WTC11 (cell line): Measurements from ENCODE around the gene ITGA1. TPM values are rescaled to one million over a fixed set of nuclear protein-coding genes. Genes with fewer than 3 reads are reported as not detected.

Experiments
- ATAC-seq: fragments of 200-7000 bp; cut with Tn5 transposase; 2 replicates; pipeline ENCODE4 v1.10.0; 2021; ENCODE audit warnings: mild to moderate bottlenecking, moderate library complexity
- CTCF ChIA-PET: fragments of 300-600 bp; sonication (Branson Sonifier 250); formaldehyde crosslinking; loops from one replicate; lab custom pipeline; 2021; ENCODE audit warnings: antibody characterized with exemption; lab: Charles Lee
- POLR2A ChIA-PET: fragments of 350-600 bp; sonication (Branson Sonifier 250); formaldehyde crosslinking; loops from one replicate; lab custom pipeline; 2021; ENCODE audit warnings: antibody characterized with exemption; lab: Charles Lee
- DNase-seq: peaks from one replicate; pipeline ENCODE4 v3.0.0; 2021; ENCODE audit warnings: low spot score
- H3K27ac Mint-ChIP-seq: 2 replicates; pipeline ENCODE4 v1.8.0; 2021; ENCODE audit warnings: mixed read lengths
- H3K27me3 Mint-ChIP-seq: 2 replicates; pipeline ENCODE4 v1.8.0; 2021; ENCODE audit warnings: low read depth, mild to moderate bottlenecking, moderate library complexity, mixed read lengths
- H3K36me3 Mint-ChIP-seq: 2 replicates; pipeline ENCODE4 v1.8.0; 2021; ENCODE audit warnings: mixed read lengths
- H3K4me1 Mint-ChIP-seq: 2 replicates; pipeline ENCODE4 v1.8.0; 2022; ENCODE audit warnings: mixed read lengths
- H3K4me3 Mint-ChIP-seq: 2 replicates; pipeline ENCODE4 v1.8.0; 2021; ENCODE audit warnings: mild to moderate bottlenecking, moderate library complexity, mixed read lengths
- H3K9me3 Mint-ChIP-seq: 2 replicates; pipeline ENCODE4 v1.8.0; 2021; ENCODE audit warnings: mixed read lengths
- CREM ChIP-seq: sonication (generic); formaldehyde crosslinking; IDR thresholded peaks from 2 replicates; pipeline ENCODE4 v1.8.1; 2022; ENCODE audit warnings: mild to moderate bottlenecking, missing genetic modification reagents, moderate library complexity
- HMGA2 ChIP-seq: fragments of 250-450 bp; sonication (Bioruptor Pico); IDR thresholded peaks from 2 replicates; pipeline ENCODE4 v1.4.0; 2021; ENCODE audit warnings: mild to moderate bottlenecking, moderate library complexity
- HMGXB4 ChIP-seq: sonication (generic); formaldehyde crosslinking; IDR thresholded peaks from 2 replicates; pipeline ENCODE4 v1.8.1; 2023; ENCODE audit warnings: mild to moderate bottlenecking, moderate library complexity, missing genetic modification reagents
- JUN ChIP-seq: sonication (generic); formaldehyde crosslinking; IDR thresholded peaks from 2 replicates; pipeline ENCODE4 v1.8.0; 2023; ENCODE audit warnings: mild to moderate bottlenecking, missing genetic modification reagents
- KAT7 ChIP-seq: sonication (generic); formaldehyde crosslinking; IDR thresholded peaks from 2 replicates; pipeline ENCODE4 v1.8.1; 2023; ENCODE audit warnings: missing genetic modification reagents, mild to moderate bottlenecking, borderline replicate concordance
- NR2C2 ChIP-seq: sonication (generic); formaldehyde crosslinking; IDR thresholded peaks from 2 replicates; pipeline ENCODE4 v1.8.0; 2022; ENCODE audit warnings: mild to moderate bottlenecking, missing genetic modification reagents
- PRDM15 ChIP-seq: sonication (generic); formaldehyde crosslinking; IDR thresholded peaks from 2 replicates; pipeline ENCODE4 v1.8.0; 2022; ENCODE audit warnings: missing genetic modification reagents
- PRRX2 ChIP-seq: fragments of 250-450 bp; sonication (Bioruptor Pico); IDR thresholded peaks from 2 replicates; pipeline ENCODE4 v1.8.0; 2021; ENCODE audit warnings: mild to moderate bottlenecking
- RELA ChIP-seq: sonication (generic); formaldehyde crosslinking; IDR thresholded peaks from 2 replicates; pipeline ENCODE4 v1.8.1; 2022; ENCODE audit warnings: missing genetic modification reagents, mild to moderate bottlenecking, borderline replicate concordance
- SOX15 ChIP-seq: fragments of 250-450 bp; sonication (Bioruptor Pico); IDR thresholded peaks from 2 replicates; pipeline ENCODE4 v1.9.0; 2021; ENCODE audit warnings: mild to moderate bottlenecking
- ZNF396 ChIP-seq: fragments of 250-450 bp; sonication (Bioruptor Pico); IDR thresholded peaks from 2 replicates; pipeline ENCODE4 v1.8.0; 2021; ENCODE audit warnings: mild to moderate bottlenecking, moderate library complexity, borderline replicate concordance
- ZNF425 ChIP-seq: fragments of 250-450 bp; sonication (Bioruptor Pico); conservative IDR thresholded peaks from 2 replicates; pipeline ENCODE4 v1.9.0; 2021; ENCODE audit warnings: mild to moderate bottlenecking
- total RNA-seq: library from RNA; stranded (reverse); gene quantifications from 3 replicates; pipeline ENCODE4 v1.2.3, GENCODE V29; 2021
- TF ChIP-seq, protein P1 (sequence below): sonication (generic); formaldehyde crosslinking; IDR thresholded peaks from 2 replicates; pipeline ENCODE4 v1.8.1; 2022; ENCODE audit warnings: low read depth, mild to moderate bottlenecking, moderate library complexity, missing genetic modification reagents, borderline replicate concordance
- TF ChIP-seq, protein P2 (sequence below): sonication (generic); formaldehyde crosslinking; IDR thresholded peaks from 2 replicates; pipeline ENCODE4 v1.8.1; 2023; ENCODE audit warnings: mild to moderate bottlenecking, missing genetic modification reagents
- TF ChIP-seq, protein P3 (sequence below): sonication (generic); formaldehyde crosslinking; conservative IDR thresholded peaks from 2 replicates; pipeline ENCODE4 v1.8.1; 2023; ENCODE audit warnings: mild to moderate bottlenecking, low read depth, missing genetic modification reagents, moderate library complexity

The ITGA1 gene
- total RNA-seq, 1 experiment from 2014 or later: 6.5 TPM

GRCh38 chr5:52906845-52907244 is 119.1 kb downstream of the ITGA1 start (continued):
- no peak for TF ChIP-seq PRDM15 (CRISPR knock-in tag)
- no peak for TF ChIP-seq HMGA2 (CRISPR knock-in tag)
- TF ChIP-seq, protein P1, sequence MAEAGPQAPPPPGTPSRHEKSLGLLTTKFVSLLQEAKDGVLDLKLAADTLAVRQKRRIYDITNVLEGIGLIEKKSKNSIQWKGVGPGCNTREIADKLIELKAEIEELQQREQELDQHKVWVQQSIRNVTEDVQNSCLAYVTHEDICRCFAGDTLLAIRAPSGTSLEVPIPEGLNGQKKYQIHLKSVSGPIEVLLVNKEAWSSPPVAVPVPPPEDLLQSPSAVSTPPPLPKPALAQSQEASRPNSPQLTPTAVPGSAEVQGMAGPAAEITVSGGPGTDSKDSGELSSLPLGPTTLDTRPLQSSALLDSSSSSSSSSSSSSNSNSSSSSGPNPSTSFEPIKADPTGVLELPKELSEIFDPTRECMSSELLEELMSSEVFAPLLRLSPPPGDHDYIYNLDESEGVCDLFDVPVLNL: no peak

GRCh38 chr5:52909192-52909591 is 121.5 kb downstream of the ITGA1 start:
- no peaks in the 10 kb centered on the region for H3K9me3 Mint-ChIP-seq
- H3K27me3 Mint-ChIP-seq: no peaks in the 10 kb centered on the region
- no peaks in the 10 kb centered on the region for H3K36me3 Mint-ChIP-seq
- H3K4me1 Mint-ChIP-seq: no peaks in the 10 kb centered on the region
- ATAC-seq: no peak
- POLR2A ChIA-PET: no interaction called here
- no peak overlapping the region for H3K4me3 Mint-ChIP-seq
- CTCF ChIA-PET: interaction anchor here (0.8 to 1.5 kb wide), 2 partner anchors 127 to 199 kb away, joined by 3 to 5 read pairs; no protein-coding TSS in a partner anchor
- no peak overlapping the region for H3K27ac Mint-ChIP-seq
- no peak for DNase-seq
- TF ChIP-seq, protein P2, sequence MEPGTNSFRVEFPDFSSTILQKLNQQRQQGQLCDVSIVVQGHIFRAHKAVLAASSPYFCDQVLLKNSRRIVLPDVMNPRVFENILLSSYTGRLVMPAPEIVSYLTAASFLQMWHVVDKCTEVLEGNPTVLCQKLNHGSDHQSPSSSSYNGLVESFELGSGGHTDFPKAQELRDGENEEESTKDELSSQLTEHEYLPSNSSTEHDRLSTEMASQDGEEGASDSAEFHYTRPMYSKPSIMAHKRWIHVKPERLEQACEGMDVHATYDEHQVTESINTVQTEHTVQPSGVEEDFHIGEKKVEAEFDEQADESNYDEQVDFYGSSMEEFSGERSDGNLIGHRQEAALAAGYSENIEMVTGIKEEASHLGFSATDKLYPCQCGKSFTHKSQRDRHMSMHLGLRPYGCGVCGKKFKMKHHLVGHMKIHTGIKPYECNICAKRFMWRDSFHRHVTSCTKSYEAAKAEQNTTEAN: no peak
- TF ChIP-seq ZNF396 (CRISPR knock-in tag): no peak
- no peak for TF ChIP-seq SOX15 (CRISPR knock-in tag)
- TF ChIP-seq KAT7 (CRISPR knock-in tag): no peak
- no peak for TF ChIP-seq PRRX2 (CRISPR knock-in tag)
- TF ChIP-seq, protein P1: no peak
- no peak for TF ChIP-seq ZNF425 (CRISPR knock-in tag)
- TF ChIP-seq, protein P3, sequence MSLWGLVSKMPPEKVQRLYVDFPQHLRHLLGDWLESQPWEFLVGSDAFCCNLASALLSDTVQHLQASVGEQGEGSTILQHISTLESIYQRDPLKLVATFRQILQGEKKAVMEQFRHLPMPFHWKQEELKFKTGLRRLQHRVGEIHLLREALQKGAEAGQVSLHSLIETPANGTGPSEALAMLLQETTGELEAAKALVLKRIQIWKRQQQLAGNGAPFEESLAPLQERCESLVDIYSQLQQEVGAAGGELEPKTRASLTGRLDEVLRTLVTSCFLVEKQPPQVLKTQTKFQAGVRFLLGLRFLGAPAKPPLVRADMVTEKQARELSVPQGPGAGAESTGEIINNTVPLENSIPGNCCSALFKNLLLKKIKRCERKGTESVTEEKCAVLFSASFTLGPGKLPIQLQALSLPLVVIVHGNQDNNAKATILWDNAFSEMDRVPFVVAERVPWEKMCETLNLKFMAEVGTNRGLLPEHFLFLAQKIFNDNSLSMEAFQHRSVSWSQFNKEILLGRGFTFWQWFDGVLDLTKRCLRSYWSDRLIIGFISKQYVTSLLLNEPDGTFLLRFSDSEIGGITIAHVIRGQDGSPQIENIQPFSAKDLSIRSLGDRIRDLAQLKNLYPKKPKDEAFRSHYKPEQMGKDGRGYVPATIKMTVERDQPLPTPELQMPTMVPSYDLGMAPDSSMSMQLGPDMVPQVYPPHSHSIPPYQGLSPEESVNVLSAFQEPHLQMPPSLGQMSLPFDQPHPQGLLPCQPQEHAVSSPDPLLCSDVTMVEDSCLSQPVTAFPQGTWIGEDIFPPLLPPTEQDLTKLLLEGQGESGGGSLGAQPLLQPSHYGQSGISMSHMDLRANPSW: no peak
- no peak for TF ChIP-seq RELA (CRISPR knock-in tag)
- no peak for TF ChIP-seq JUN (CRISPR knock-in tag)
- TF ChIP-seq HMGXB4 (CRISPR knock-in tag): no peak
- TF ChIP-seq NR2C2 (CRISPR knock-in tag): no peak
- TF ChIP-seq CREM: no peak
- TF ChIP-seq, all 79 proteins: peak for 0
